GM18498 (cell line): ENCODE measurements around the gene BET1L.
"Not testable (repeated sequence)": the region's sequence is repeated elsewhere in the genome, so short reads cannot be mapped to it uniquely, and the experiment has no call there.

Experiments
- ATAC-seq: cut with Tn5 transposase; IDR thresholded peaks from one replicate; pipeline ENCODE4 v1.9.1; 2021; ENCODE audit warnings: mild to moderate bottlenecking, moderate library complexity; ENCODE audit not compliant: unreplicated experiment

BET1L gene

GRCh38 chr11:230431-230830 lies 23.2 kb upstream of the BET1L start:
- ATAC-seq, result no peak

GRCh38 chr11:227824-228379 lies 20.7 kb upstream of the BET1L start:
- ATAC-seq, result no peak

- ATAC-seq, result no peak
Measured at GRCh38 chr11:225734-226453, 18.7 kb upstream of the BET1L start.

- no peak for ATAC-seq
Measured at GRCh38 chr11:224424-224823, 17.2 kb upstream of the BET1L start.

- ATAC-seq, result no peak
Measured at GRCh38 chr11:223884-224283, 16.7 kb upstream of the BET1L start.

- no peak for ATAC-seq
Measured at GRCh38 chr11:223026-223789, 16.0 kb upstream of the BET1L start.

GRCh38 chr11:221998-222789 lies 15.0 kb upstream of the BET1L start:
- no peak for ATAC-seq

- no peak for ATAC-seq
Measured at GRCh38 chr11:221539-221938, 14.3 kb upstream of the BET1L start.

GRCh38 chr11:220641-221215 lies 13.5 kb upstream of the BET1L start:
- ATAC-seq, result not testable (repeated sequence)

GRCh38 chr11:218815-219593 lies 11.8 kb upstream of the BET1L start:
- no peak for ATAC-seq

GRCh38 chr11:217704-218103 lies 10.5 kb upstream of the BET1L start:
- no peak for ATAC-seq

- ATAC-seq, result no peak
Measured at GRCh38 chr11:216081-216974, 9.1 kb upstream of the BET1L start.

- no peak for ATAC-seq
Measured at GRCh38 chr11:215581-216037, 8.4 kb upstream of the BET1L start.

GRCh38 chr11:214083-214482 lies 6.9 kb upstream of the BET1L start:
- ATAC-seq, result no peak

- ATAC-seq, result no peak
Measured at GRCh38 chr11:213111-213510, 5.9 kb upstream of the BET1L start.

GRCh38 chr11:212150-213100 lies 5.2 kb upstream of the BET1L start:
- ATAC-seq, result no peak

- ATAC-seq, result no peak
Measured at GRCh38 chr11:211741-212140, 4.5 kb upstream of the BET1L start.

- no peak for ATAC-seq
Measured at GRCh38 chr11:211295-211694, 4.1 kb upstream of the BET1L start.
